Frontal cortex (tissue), 4 donors: ENCODE measurements around the gene TRIO. TPM values are rescaled to one million over a fixed set of nuclear protein-coding genes. Genes with fewer than 3 reads are reported as not detected.

Experiments
- DNase-seq, 2 donors: peaks; one replicate each; pipeline ENCODE4 v3.0.0; 2012; ENCODE audit warnings: low spot score in 2 of 2
- FAIRE-seq: peaks from 2 replicates; lab custom pipeline; 2012; peaks lifted over from hg19 to GRCh38; lab: Jason Lieb, UNC
- total RNA-seq: library from RNA; depleted of rRNA; stranded (reverse); fragments of >200 nt; gene quantifications from one replicate; pipeline ENCODE4 v1.2.3, GENCODE V29; 2014
- donor health status: control.
- donor health status: control.
- donor health status: control.

TRIO gene
- total RNA-seq, 1 donor from 2014 or later = 310 TPM

GRCh38 chr5:14179446-14179845, 36.3 kb downstream of the TRIO start:
- DNase-seq = no peak
- no peak for FAIRE-seq

DNA sequence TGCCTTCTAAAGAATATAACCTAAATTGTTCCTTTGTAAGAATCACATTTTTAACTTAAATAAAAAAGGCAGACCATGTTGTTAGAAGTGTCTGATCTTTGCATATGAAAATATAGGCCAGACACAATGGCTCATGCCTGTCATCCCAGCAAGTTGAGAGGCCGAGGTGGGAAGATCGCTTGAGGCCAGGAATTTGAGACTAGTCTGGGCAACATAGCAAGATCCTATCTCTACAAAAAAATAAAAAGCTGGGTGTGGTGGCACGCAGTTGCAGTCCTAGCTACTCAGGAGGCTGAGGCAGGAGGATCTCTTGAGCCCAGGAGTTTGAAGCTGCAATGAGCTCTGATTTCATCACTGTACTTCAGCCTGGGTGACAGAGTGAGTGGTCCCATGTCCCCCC, 37.3 kb downstream of the TRIO start:
- FAIRE-seq (no peak), DNase-seq (no peak)

- FAIRE-seq = no peak
- DNase-seq = no peak
These were observed 38.3 kb downstream of the TRIO start for GRCh38 chr5:14181299-14181968.

DNA sequence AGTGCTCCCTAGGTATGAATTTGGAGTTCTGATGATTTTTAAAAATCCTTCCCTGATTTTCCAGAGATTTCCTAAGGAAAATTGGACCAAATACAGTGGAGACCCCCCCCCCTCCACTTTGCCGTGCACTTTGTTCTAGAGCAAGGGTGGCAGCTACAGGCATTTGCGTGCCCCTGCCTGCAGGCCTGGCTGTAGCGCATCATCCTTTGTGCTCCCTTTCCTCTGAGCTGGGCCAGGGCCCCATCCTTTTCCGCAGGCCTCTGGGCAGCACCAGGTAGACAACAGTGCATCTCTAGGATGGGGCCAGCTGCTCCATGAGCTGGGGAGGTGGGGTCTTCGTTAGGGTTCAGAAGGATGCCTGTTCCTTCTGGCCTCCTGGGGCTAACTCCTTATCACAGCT, 39.6 kb downstream of the TRIO start:
- FAIRE-seq = no peak
- no peak for DNase-seq

DNA sequence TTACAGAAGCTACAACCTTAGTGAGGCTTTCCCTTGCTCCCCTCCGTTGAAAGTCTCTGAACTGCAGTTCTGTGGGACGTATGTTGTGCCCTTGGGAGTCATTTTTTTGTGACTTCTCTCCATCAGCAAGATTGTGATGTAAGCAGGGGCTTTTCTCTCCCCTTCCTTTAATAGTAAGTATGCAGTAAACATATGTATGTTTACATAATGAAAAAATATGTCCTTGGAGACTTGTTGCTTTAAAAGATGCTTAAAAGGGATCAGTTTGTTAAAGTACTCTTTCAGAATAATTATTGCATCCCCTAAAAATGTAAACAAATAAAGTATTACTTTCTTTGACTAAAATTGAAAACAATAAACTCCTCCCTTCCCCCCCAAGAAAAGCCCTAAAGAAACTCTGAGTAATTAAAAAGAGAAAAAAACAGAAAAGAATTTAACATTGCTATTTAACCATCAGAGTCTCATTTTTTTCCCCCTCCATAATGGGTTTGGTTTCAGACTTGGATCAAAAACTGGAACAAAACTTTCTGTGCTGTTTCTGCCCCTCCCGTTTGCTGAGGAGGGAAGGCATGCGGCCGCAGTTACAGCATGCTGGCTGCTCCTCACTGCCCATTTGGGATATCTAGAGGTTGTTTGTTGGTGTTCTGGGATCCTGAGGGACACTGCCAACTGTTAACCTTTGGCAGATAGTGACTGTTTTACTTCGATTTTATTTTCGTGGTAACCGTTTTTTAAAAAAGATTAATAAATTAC, 40.2 kb downstream of the TRIO start:
- no peak for DNase-seq
- no peak for FAIRE-seq

GRCh38 chr5:14184082-14184481, 40.9 kb downstream of the TRIO start:
- FAIRE-seq = no peak
- DNase-seq = no peak

- DNase-seq (no peak), FAIRE-seq (no peak)
These were observed 41.6 kb downstream of the TRIO start for GRCh38 chr5:14184725-14185124.

GRCh38 chr5:14185326-14186058, 42.4 kb downstream of the TRIO start:
- FAIRE-seq = no peak
- no peak for DNase-seq

DNA sequence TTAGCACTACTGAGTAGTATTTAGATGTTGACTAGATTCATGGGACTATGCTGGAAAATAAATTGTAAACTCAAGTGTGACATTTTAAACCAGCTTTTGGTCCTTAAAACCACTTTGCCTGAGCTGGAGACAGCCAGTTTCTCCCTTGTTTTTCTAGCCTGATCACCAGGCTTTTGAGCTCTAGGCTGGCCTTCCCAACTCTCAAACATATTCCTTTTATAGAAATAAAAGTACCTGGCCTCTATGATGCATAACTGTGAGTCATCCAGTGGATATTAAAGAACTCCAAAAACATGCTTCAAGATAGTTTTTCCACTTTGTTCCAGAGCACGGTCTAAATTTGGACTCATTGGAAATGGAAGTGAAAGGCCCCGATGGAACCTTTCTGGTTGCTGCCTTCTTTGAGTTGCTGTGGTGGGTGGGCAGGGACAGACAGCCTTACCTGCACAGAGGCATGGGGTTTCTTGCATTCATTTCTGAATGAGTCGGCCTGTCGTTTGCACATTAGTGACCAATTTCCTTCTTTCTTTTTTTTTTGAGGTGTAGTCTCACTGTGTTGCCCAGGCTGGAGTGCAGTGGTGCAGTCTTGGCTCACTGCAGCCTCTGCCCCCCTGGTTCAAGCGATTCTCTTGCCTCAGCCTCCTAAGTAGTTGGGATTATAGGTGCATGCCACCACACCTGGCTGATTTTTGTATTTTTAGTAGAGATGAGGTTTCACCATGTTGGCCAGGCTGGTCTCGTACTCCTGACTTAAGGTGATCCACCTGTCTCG, 43.1 kb downstream of the TRIO start:
- no peak for DNase-seq
- no peak for FAIRE-seq

DNA sequence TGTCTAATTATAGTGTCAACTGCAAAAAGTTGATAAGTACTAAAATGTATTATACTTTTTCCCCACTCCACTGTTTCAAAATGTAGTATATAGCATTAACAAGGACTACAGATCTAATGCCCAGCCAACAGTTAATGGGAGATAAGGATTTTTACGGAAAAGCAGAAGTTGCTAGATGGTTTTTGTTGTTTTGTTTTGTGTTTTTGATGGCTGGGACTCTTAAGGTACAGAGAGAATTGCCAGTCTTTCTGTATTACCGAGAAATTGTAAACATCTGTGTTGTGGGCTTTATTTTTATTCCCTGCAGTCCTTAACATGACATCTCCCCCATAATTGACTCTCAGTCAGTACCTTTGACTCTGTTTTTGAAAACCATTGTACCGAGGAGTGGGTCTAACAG, 44.0 kb downstream of the TRIO start:
- FAIRE-seq (no peak), DNase-seq (no peak)

- FAIRE-seq = no peak
These were observed 44.5 kb downstream of the TRIO start for GRCh38 chr5:14187660-14188059.

GRCh38 chr5:14188778-14189177, 45.6 kb downstream of the TRIO start:
- no peak for FAIRE-seq
- no peak for DNase-seq

More at GRCh38 chr5:14187660-14188059, 44.5 kb downstream of the TRIO start:
- no peak for DNase-seq

DNA sequence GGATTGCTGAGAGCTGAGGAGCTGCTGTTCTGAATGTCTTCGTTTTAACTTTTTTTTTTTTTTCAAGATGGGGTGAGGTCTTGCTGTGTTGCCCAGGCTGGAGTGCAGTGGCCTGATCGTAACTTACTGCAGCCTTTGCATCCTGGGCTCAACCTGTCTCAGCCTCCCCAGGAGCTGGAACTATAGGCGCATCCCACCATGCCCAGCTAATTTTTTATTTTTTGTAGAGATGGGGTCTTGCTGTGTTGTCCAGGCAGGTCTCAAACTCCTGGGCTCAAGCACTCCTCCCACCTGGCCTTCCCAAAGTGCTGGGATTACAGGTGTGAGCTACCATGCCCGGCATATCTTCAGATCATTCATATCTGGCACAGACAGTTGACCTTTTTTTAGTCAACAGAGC, 46.5 kb downstream of the TRIO start:
- FAIRE-seq (no peak), DNase-seq (no peak)

GRCh38 chr5:14190194-14191164, 47.3 kb downstream of the TRIO start:
- FAIRE-seq (no peak), DNase-seq (no peak)

DNA sequence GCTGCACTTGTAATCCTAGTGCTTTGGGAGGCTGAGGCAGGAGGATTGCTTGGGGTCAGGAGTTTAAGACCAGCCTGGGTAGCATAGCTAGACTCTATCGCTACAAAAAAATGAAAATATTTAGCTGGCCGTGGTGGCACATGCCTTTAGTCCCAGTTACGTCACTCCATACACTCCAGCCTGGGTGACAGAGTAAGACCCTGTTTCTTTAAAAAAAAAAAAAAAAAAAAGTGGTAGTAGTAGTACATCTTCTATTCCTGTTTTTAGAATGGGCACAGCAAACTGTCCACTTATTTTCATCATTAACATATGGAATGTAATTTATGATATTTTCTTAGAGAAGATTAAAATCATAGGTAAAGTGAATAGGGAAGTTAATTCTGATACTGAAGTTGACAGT, 48.2 kb downstream of the TRIO start:
- DNase-seq (no peak), FAIRE-seq (no peak)

DNA sequence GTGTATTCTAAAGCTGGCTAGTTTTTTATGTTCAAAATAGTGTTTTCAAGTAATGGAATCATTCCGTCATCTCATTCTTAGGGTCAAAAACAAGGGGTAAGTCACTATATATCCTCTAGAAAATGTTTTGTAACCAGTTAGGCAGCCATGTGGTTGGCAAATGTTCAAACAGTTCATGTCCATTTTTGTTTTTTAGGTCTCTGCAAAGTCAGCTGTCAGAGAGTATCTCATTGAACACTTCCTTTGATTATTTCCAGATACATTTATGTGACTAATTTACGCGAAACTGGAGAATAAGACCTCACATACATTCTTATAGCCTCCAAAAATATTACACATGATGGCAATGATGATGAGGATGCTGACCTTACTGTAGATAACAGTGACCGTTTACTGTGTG, 50.4 kb downstream of the TRIO start:
- DNase-seq = no peak
- no peak for FAIRE-seq

DNA sequence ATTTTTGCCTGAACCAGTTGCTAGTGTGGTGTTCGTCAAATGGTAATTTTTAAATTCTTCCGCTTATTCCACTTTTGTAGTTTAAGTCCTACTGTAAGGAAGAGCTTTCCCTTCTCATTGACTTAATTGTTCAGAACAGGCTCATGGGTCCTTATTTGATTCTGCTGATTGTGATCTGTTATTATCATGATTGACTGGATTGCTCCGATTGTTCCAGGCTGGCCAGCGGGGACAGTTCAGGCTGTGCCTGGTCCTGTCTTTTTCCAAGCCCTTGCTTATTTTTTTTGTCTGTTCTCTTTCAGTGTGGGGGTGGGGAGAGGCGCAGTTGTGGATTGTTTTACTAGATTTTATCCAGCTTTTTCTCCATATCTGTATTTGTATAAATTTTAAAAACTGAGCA, 52.4 kb downstream of the TRIO start:
- DNase-seq (no peak), FAIRE-seq (no peak)

- FAIRE-seq (no peak), DNase-seq (no peak)
These were observed 53.9 kb downstream of the TRIO start for GRCh38 chr5:14197056-14197455.

- FAIRE-seq = no peak
- DNase-seq = no peak
These were observed 56.8 kb downstream of the TRIO start for GRCh38 chr5:14199902-14200301.
